Common myeloid progenitor, CD34-positive (primary cell): ENCODE measurements around the gene LIMS1.
"Not testable (repeated sequence)": the region's sequence is repeated elsewhere in the genome, so short reads cannot be mapped to it uniquely, and the experiment has no call there.

Experiments
- CTCF ChIA-PET: fragments of 350-600 bp; sonication (Branson Sonifier 250); formaldehyde crosslinking; loops from one replicate; lab custom pipeline; 2021; ENCODE audit warnings: antibody characterized with exemption; lab: Charles Lee
- POLR2A ChIA-PET: fragments of 350-600 bp; sonication (Branson Sonifier 250); formaldehyde crosslinking; loops from one replicate; lab custom pipeline; 2021; ENCODE audit warnings: antibody characterized with exemption; lab: Charles Lee
- DNase-seq, 3 donors: peaks; one replicate each; pipeline versions ENCODE4 v3.0.0 to v3.0.0-alpha.2; 2013
- H3K27ac ChIP-seq, 2 experiments: 1 replicate in 1 of 2; 2 replicates in 1 of 2; pipeline ENCODE4 v1.7.0; 2013; ENCODE audit warnings: inconsistent platforms in 2 of 2, low read length in 2 of 2, mild to moderate bottlenecking in 2 of 2, low read depth in 1 of 2, moderate library complexity in 1 of 2; ENCODE audit not compliant: severe bottlenecking in 2 of 2, insufficient read depth in 1 of 2, poor library complexity in 1 of 2
- H3K27me3 ChIP-seq, 5 experiments: replicated peaks in 2 of 5; 1 replicate in 3 of 5; 2 replicates in 2 of 5; pipeline versions ENCODE4 v1.6.1 to v1.7.0; 2013; ENCODE audit warnings: low read length in 4 of 5, mild to moderate bottlenecking in 2 of 5, moderate library complexity in 2 of 5, inconsistent platforms in 1 of 5; ENCODE audit not compliant: insufficient read depth in 5 of 5, control insufficient read depth in 4 of 5
- H3K36me3 ChIP-seq, 4 experiments: 1 replicate in 2 of 4; 2 replicates in 2 of 4; pipeline versions ENCODE4 v1.6.1 to v1.7.0; 2013; ENCODE audit warnings: low read length in 3 of 4, control low read depth in 1 of 4, mild to moderate bottlenecking in 1 of 4; ENCODE audit not compliant: control insufficient read depth in 4 of 4, insufficient read depth in 4 of 4
- H3K4me1 ChIP-seq, 4 experiments: 1 replicate in 3 of 4; 2 replicates in 1 of 4; pipeline versions ENCODE4 v1.6.1 to v1.7.1; 2013; ENCODE audit warnings: low read length in 3 of 4, mild to moderate bottlenecking in 3 of 4, control low read depth in 1 of 4, inconsistent platforms in 1 of 4, moderate library complexity in 1 of 4; ENCODE audit not compliant: control insufficient read depth in 4 of 4, insufficient read depth in 4 of 4; ENCODE audit errors: control extremely low read depth in 1 of 4
- H3K4me3 ChIP-seq, 7 experiments: 1 replicate in 4 of 7; 2 replicates in 3 of 7; pipeline versions ENCODE4 v1.5.1 to v1.7.0; 2013; ENCODE audit warnings: mild to moderate bottlenecking in 7 of 7, low read length in 6 of 7, moderate library complexity in 6 of 7, inconsistent platforms in 2 of 7, low read depth in 2 of 7, control low read depth in 1 of 7; ENCODE audit not compliant: insufficient read depth in 4 of 7, control insufficient read depth in 1 of 7; ENCODE audit errors: extremely low read depth in 1 of 7
- H3K9me3 ChIP-seq, 5 experiments: 1 replicate in 4 of 5; 2 replicates in 1 of 5; pipeline versions ENCODE4 v1.6.1 to v1.7.1; 2013; ENCODE audit warnings: low read length in 4 of 5, mild to moderate bottlenecking in 2 of 5, inconsistent platforms in 1 of 5, low read depth in 1 of 5, moderate library complexity in 1 of 5; ENCODE audit not compliant: control insufficient read depth in 4 of 5, insufficient read depth in 2 of 5; ENCODE audit errors: control extremely low read depth in 1 of 5
- WGBS: methylation state at CpG from one replicate; pipeline ENCODE4 v1.1.5; 2013; ENCODE audit not compliant: insufficient coverage; 5-methylcytosine and 5-hydroxymethylcytosine counted together

Gene LIMS1

GRCh38 chr2:108548208-108549003 lies 14.1 kb downstream of the LIMS1 start:
- no peak overlapping the region for H3K4me3 ChIP-seq
- DNase-seq, result no peak
- peaks cover 0 to 8% (median 0%) of the 10 kb centered on the region in 4 experiments for H3K4me1 ChIP-seq
- no peaks in the 10 kb centered on the region for H3K27me3 ChIP-seq
- ChIA-PET CTCF (interaction anchor here (1.4 kb wide), 1 partner anchor 13 kb away, joined by 4 read pairs; no protein-coding TSS in a partner anchor), POLR2A (no interaction called here)
- H3K27ac ChIP-seq, result no peak overlapping the region
- WGBS, result 74% methylated on average over 5 of the region's 9 CpGs
- peaks cover 0 to 2% (median 0%) of the 10 kb centered on the region in 4 experiments for H3K36me3 ChIP-seq
- H3K9me3 ChIP-seq, result peaks cover 0 to under 1% (median 0%) of the 10 kb centered on the region in 5 experiments

GRCh38 chr2:108552566-108552965 lies 18.3 kb downstream of the LIMS1 start:
- no peak overlapping the region for H3K4me3 ChIP-seq
- POLR2A ChIA-PET, result no interaction called here
- CTCF ChIA-PET, result interaction anchor here (0.8 kb wide), 1 partner anchor 9 kb away, joined by 3 read pairs; no protein-coding TSS in a partner anchor

GRCh38 chr2:108553209-108553919 lies 19.1 kb downstream of the LIMS1 start:
- WGBS, result 100% methylated on average over 5 of the region's 7 CpGs
- Histone ChIP-seq H3K36me3 (no peaks in the 10 kb centered on the region), H3K9me3 (peaks cover 0 to 1% (median 0%) of the 10 kb centered on the region in 5 experiments), H3K4me3 (no peak overlapping the region), H3K4me1 (peaks cover 0 to 5% (median 0%) of the 10 kb centered on the region in 4 experiments), H3K27ac (no peak overlapping the region), H3K27me3 (no peaks in the 10 kb centered on the region)
- DNase-seq, result no peak
- ChIA-PET CTCF (interaction anchor here (0.8 kb wide), 1 partner anchor 8 kb away, joined by 3 read pairs; no protein-coding TSS in a partner anchor), POLR2A (no interaction called here)

More at GRCh38 chr2:108552566-108552965, 18.3 kb downstream of the LIMS1 start:
- WGBS, result 83% methylated on average over 1 of the region's 2 CpGs
- DNase-seq, result no peak
- H3K27ac ChIP-seq, result no peak overlapping the region
- peaks cover 0 to 1% (median 0%) of the 10 kb centered on the region in 5 experiments for H3K9me3 ChIP-seq
- peaks cover 0 to 8% (median 0%) of the 10 kb centered on the region in 4 experiments for H3K4me1 ChIP-seq
- H3K27me3 ChIP-seq, result no peaks in the 10 kb centered on the region
- H3K36me3 ChIP-seq, result no peaks in the 10 kb centered on the region

GRCh38 chr2:108554528-108554927 lies 20.3 kb downstream of the LIMS1 start:
- WGBS, result 100% methylated on average over 5 of the region's 5 CpGs
- Histone ChIP-seq H3K27me3 (no peaks in the 10 kb centered on the region), H3K9me3 (peaks cover 0 to 1% (median 0%) of the 10 kb centered on the region in 5 experiments), H3K4me3 (no peak overlapping the region), H3K4me1 (no peaks in the 10 kb centered on the region), H3K27ac (no peak overlapping the region), H3K36me3 (no peaks in the 10 kb centered on the region)
- CTCF ChIA-PET, result interaction anchor here (1.5 kb wide), 1 partner anchor 82 kb away, joined by 4 read pairs; no protein-coding TSS in a partner anchor
- DNase-seq, result no peak
- POLR2A ChIA-PET, result no interaction called here

- H3K4me1 ChIP-seq, result peaks cover 0 to 3% (median 0%) of the 10 kb centered on the region in 4 experiments
- no peaks in the 10 kb centered on the region for H3K36me3 ChIP-seq
- H3K27me3 ChIP-seq, result no peaks in the 10 kb centered on the region
- H3K27ac ChIP-seq, result no peak overlapping the region
- CTCF ChIA-PET, result interaction anchor here (1.5 kb wide), 1 partner anchor 81 kb away, joined by 4 read pairs; no protein-coding TSS in a partner anchor
- POLR2A ChIA-PET, result no interaction called here
- H3K9me3 ChIP-seq, result peaks cover 0 to 1% (median 0%) of the 10 kb centered on the region in 5 experiments
- no peak for DNase-seq
- WGBS, result 100% methylated on average over 1 of the region's 2 CpGs
- no peak overlapping the region for H3K4me3 ChIP-seq
These were observed 21.3 kb downstream of the LIMS1 start for GRCh38 chr2:108555572-108555971.

GRCh38 chr2:108556581-108556980 lies 22.3 kb downstream of the LIMS1 start:
- 94% methylated on average over 2 of the region's 2 CpGs for WGBS
- H3K27me3 ChIP-seq, POLR2A ChIA-PET, DNase-seq, H3K36me3 ChIP-seq, H3K4me3 ChIP-seq, H3K9me3 ChIP-seq, H3K27ac ChIP-seq, H3K4me1 ChIP-seq: not testable (repeated sequence)
- CTCF ChIA-PET, result interaction anchor here (1.7 kb wide), 1 partner anchor 10 kb away, joined by 4 read pairs; no protein-coding TSS in a partner anchor
